Amniotic epithelial cell (primary cell): ENCODE results near the gene SYNPO2L.

Source experiments
- DNase-seq: peaks from one replicate; pipeline ENCODE4 v3.0.0-alpha.2; 2010; ENCODE audit warnings: low read depth

The SYNPO2L gene

GRCh38 chr10:73649876-73650536, 5.8 kb downstream of the SYNPO2L start:
- DNase-seq = peak; percentile 81

- peak; percentile 89 for DNase-seq
Observed at GRCh38 chr10:73648975-73649829, 6.6 kb downstream of the SYNPO2L start.

GRCh38 chr10:73647875-73648651, 7.8 kb downstream of the SYNPO2L start:
- DNase-seq = no peak

GRCh38 chr10:73647211-73647874, 8.5 kb downstream of the SYNPO2L start:
- DNase-seq = peak; percentile 27

GRCh38 chr10:73646598-73647041, 9.2 kb downstream of the SYNPO2L start:
- no peak for DNase-seq

GRCh38 chr10:73645251-73645650, 10.6 kb downstream of the SYNPO2L start:
- no peak for DNase-seq

- DNase-seq = no peak
Observed at GRCh38 chr10:73644767-73645166, 11.1 kb downstream of the SYNPO2L start.

GRCh38 chr10:73644015-73644743, 11.7 kb downstream of the SYNPO2L start:
- peak; percentile 60 for DNase-seq

GRCh38 chr10:73643362-73643761, 12.5 kb downstream of the SYNPO2L start:
- no peak for DNase-seq

GRCh38 chr10:73641328-73642060, 14.3 kb downstream of the SYNPO2L start, which contains the start of gene MYOZ1:
MYOZ1 (minus strand) TSS chr10:73641474; CDS start chr10:73640017, 1,457 bp downstream.
- no peak for DNase-seq

- no peak for DNase-seq
Observed at GRCh38 chr10:73639286-73639685, 16.5 kb downstream of the SYNPO2L start.

- no peak for DNase-seq
Observed at GRCh38 chr10:73635781-73636180, 20.0 kb downstream of the SYNPO2L start.

- no peak for DNase-seq
Observed at GRCh38 chr10:73634421-73634820, 21.4 kb downstream of the SYNPO2L start.

- DNase-seq = no peak
Observed at GRCh38 chr10:73629165-73629564, 26.7 kb downstream of the SYNPO2L start.

- DNase-seq = no peak
Observed at GRCh38 chr10:73628405-73628804, 27.4 kb downstream of the SYNPO2L start.

- no peak for DNase-seq
Observed at GRCh38 chr10:73627300-73627699, 28.5 kb downstream of the SYNPO2L start.

- DNase-seq = peak; percentile 96
Observed at GRCh38 chr10:73625884-73626752, 29.7 kb downstream of the SYNPO2L start.

GRCh38 chr10:73625004-73625883, 30.6 kb downstream of the SYNPO2L start:
- peak; percentile 34 for DNase-seq
